Myocyte (in vitro differentiated cells): ENCODE data around the gene BLOC1S1. TPM values are rescaled to one million over a fixed set of nuclear protein-coding genes. Genes with fewer than 3 reads are reported as not detected.

Experiments
- DNase-seq: peaks from one replicate; pipeline ENCODE4 v3.0.0-alpha.2; 2012; ENCODE audit warnings: low read depth
- total RNA-seq: library from RNA; depleted of rRNA; stranded (reverse); fragments of >200 nt; gene quantifications from 2 replicates; pipeline ENCODE4 v1.2.3, GENCODE V29; 2014

The BLOC1S1 gene
- total RNA-seq, 1 donor from 2014 or later = 104 TPM

GRCh38 chr12:55708695-55709233 is 7.1 kb upstream of the BLOC1S1 start:
- DNase-seq = peak; percentile 86

GRCh38 chr12:55711786-55712553 is 3.9 kb upstream of the BLOC1S1 start:
- DNase-seq = no peak

GRCh38 chr12:55712700-55713415 is 3.0 kb upstream of the BLOC1S1 start:
- no peak for DNase-seq

GRCh38 chr12:55713721-55714120 is 2.1 kb upstream of the BLOC1S1 start:
- DNase-seq = no peak

- DNase-seq = no peak
These were observed 579 bp upstream of the BLOC1S1 start for GRCh38 chr12:55715169-55715764.

GRCh38 chr12:55716582-55716957 is 724 bp downstream of the BLOC1S1 start:
- no peak for DNase-seq

GRCh38 chr12:55717011-55718007 is 1.5 kb downstream of the BLOC1S1 start:
- DNase-seq = peak; percentile 100

GRCh38 chr12:55718015-55718414 is 2.2 kb downstream of the BLOC1S1 start:
- peak; percentile 94 for DNase-seq

GRCh38 chr12:55718624-55719275 is 2.9 kb downstream of the BLOC1S1 start:
- peak; percentile 85 for DNase-seq

GRCh38 chr12:55719371-55719770 is 3.5 kb downstream of the BLOC1S1 start:
- DNase-seq = peak; percentile 67

- peak; percentile 99 for DNase-seq
These were observed 4.3 kb downstream of the BLOC1S1 start, which contains the start of gene RDH5 for GRCh38 chr12:55720071-55720564. TSS of gene RDH5 (plus strand) at chr12:55720393. CDS start at chr12:55721185, 792 bp downstream.

- peak; percentile 99 for DNase-seq
These were observed 5.1 kb downstream of the BLOC1S1 start for GRCh38 chr12:55720894-55721444.

GRCh38 chr12:55721601-55722213 is 5.9 kb downstream of the BLOC1S1 start:
- DNase-seq = peak; percentile 62

- peak; percentile 54 for DNase-seq
These were observed 7.1 kb downstream of the BLOC1S1 start for GRCh38 chr12:55722948-55723347.

- DNase-seq = peak; percentile 68
These were observed 7.8 kb downstream of the BLOC1S1 start for GRCh38 chr12:55723516-55724225.

GRCh38 chr12:55724226-55724939 is 8.5 kb downstream of the BLOC1S1 start:
- peak; percentile 85 for DNase-seq

- peak; percentile 66 for DNase-seq
These were observed 9.1 kb downstream of the BLOC1S1 start for GRCh38 chr12:55724940-55725309.

- peak; percentile 41 for DNase-seq
These were observed 9.7 kb downstream of the BLOC1S1 start for GRCh38 chr12:55725556-55725955.
